Measurements from ENCODE around the gene RARRES1.

- TF ChIP-seq, protein P1, sequence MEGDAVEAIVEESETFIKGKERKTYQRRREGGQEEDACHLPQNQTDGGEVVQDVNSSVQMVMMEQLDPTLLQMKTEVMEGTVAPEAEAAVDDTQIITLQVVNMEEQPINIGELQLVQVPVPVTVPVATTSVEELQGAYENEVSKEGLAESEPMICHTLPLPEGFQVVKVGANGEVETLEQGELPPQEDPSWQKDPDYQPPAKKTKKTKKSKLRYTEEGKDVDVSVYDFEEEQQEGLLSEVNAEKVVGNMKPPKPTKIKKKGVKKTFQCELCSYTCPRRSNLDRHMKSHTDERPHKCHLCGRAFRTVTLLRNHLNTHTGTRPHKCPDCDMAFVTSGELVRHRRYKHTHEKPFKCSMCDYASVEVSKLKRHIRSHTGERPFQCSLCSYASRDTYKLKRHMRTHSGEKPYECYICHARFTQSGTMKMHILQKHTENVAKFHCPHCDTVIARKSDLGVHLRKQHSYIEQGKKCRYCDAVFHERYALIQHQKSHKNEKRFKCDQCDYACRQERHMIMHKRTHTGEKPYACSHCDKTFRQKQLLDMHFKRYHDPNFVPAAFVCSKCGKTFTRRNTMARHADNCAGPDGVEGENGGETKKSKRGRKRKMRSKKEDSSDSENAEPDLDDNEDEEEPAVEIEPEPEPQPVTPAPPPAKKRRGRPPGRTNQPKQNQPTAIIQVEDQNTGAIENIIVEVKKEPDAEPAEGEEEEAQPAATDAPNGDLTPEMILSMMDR (IDR thresholded peaks at IDR 0.05) = no peak
- no peak for TF ChIP-seq POLR2A (IDR thresholded peaks at IDR 0.05)
Observed at GRCh38 chr3:158773166-158773565, 40.9 kb upstream of the RARRES1 start.
